ENCODE measurements around the gene PLPP1. TPM values are rescaled to one million over a fixed set of nuclear protein-coding genes. Genes with fewer than 3 reads are reported as not detected.

PLPP1 gene
- total RNA-seq, 1 donor from 2014 or later = 23.9 TPM

DNA sequence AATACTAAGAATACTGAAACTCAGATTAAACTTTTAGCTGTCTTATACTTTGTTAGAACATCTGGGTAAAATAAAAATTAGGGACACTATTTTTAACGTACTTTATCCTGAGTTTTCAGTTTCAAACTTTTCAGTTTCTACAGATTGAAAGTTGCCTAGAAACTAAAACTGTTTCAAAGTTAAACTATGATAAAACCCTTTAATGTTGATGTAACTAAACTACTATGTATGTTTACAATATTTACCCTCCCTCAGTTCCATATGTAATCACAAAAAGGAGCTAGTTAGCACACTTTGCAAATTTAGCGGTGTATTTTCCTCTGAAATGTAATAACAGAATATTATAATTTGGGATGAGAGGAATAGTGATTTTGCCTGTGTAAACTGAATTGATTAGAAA, 121.1 kb downstream of the PLPP1 start:
- H2AFZ ChIP-seq (replicated peaks) = no peak overlapping the region
- H3K9me3 Mint-ChIP-seq = no peaks in the 10 kb centered on the region
- H3K4me2 ChIP-seq = no peak overlapping the region

GRCh38 chr5:55411876-55412275, 122.9 kb downstream of the PLPP1 start:
- TF ChIP-seq EZH2 (IDR thresholded peaks at IDR 0.05) = no peak
- TF ChIP-seq CTCF (IDR thresholded peaks at IDR 0.05) = no peak
- no peak for TF ChIP-seq EZH2phosphoT487 (IDR thresholded peaks at IDR 0.05)
- DNase-seq (ENCODE audit: low spot score) = no peak
- Histone ChIP-seq H3K9ac (no peak overlapping the region), H3K79me2 (ENCODE audit: low read depth) (no peaks in the 10 kb centered on the region), H3K27me3 (no peaks in the 10 kb centered on the region), H3K9me3 (ENCODE audit: low read depth) (no peaks in the 10 kb centered on the region), H3K36me3 (peaks cover 37% of the 10 kb centered on the region), H2AFZ (replicated peaks) (no peak overlapping the region), H3F3A (ENCODE audit: low read depth) (no peaks in the 10 kb centered on the region), H3K4me1 (no peaks in the 10 kb centered on the region), H3K27ac (no peak overlapping the region), H4K20me1 (ENCODE audit: low read depth) (no peaks in the 10 kb centered on the region), H3K4me3 (no peak overlapping the region), H3K4me2 (no peak overlapping the region)
- Mint-ChIP-seq H3K4me1 (no peaks in the 10 kb centered on the region), H3K27ac (no peak overlapping the region), H3K36me3 (peaks cover 14% of the 10 kb centered on the region), H3K9me3 (no peaks in the 10 kb centered on the region), H3K27me3 (ENCODE audit: insufficient read depth, low read depth) (no peaks in the 10 kb centered on the region), H3K4me3 (no peak overlapping the region)

More for the DNA sequence above, 121.1 kb downstream of the PLPP1 start:
- Mint-ChIP-seq H3K27ac (no peak overlapping the region), H3K36me3 (peaks cover 11% of the 10 kb centered on the region), H3K4me3 (no peak overlapping the region), H3K4me1 (no peaks in the 10 kb centered on the region), H3K27me3 (ENCODE audit: insufficient read depth, low read depth) (no peaks in the 10 kb centered on the region)
- TF ChIP-seq EZH2 (IDR thresholded peaks at IDR 0.05) (no peak), CTCF (IDR thresholded peaks at IDR 0.05) (no peak), EZH2phosphoT487 (IDR thresholded peaks at IDR 0.05) (no peak)
- Histone ChIP-seq H3K79me2 (ENCODE audit: low read depth) (no peaks in the 10 kb centered on the region), H3K27me3 (no peaks in the 10 kb centered on the region), H3K4me3 (no peak overlapping the region), H3K9ac (no peak overlapping the region), H4K20me1 (ENCODE audit: low read depth) (no peaks in the 10 kb centered on the region), H3K9me3 (ENCODE audit: low read depth) (no peaks in the 10 kb centered on the region), H3K4me1 (no peaks in the 10 kb centered on the region), H3K36me3 (peaks cover 32% of the 10 kb centered on the region), H3F3A (ENCODE audit: low read depth) (no peaks in the 10 kb centered on the region), H3K27ac (no peak overlapping the region)
- DNase-seq (ENCODE audit: low spot score) = no peak

GRCh38 chr5:55410845-55411244, 123.9 kb downstream of the PLPP1 start:
- Histone ChIP-seq H3K36me3 (peaks cover 37% of the 10 kb centered on the region), H3K4me2 (no peak overlapping the region), H3K9me3 (ENCODE audit: low read depth) (no peaks in the 10 kb centered on the region), H4K20me1 (ENCODE audit: low read depth) (no peaks in the 10 kb centered on the region), H3K4me1 (no peaks in the 10 kb centered on the region), H3K27me3 (no peaks in the 10 kb centered on the region), H3K4me3 (no peak overlapping the region), H3K79me2 (ENCODE audit: low read depth) (no peaks in the 10 kb centered on the region), H2AFZ (replicated peaks) (no peak overlapping the region), H3F3A (ENCODE audit: low read depth) (peaks cover 6% of the 10 kb centered on the region), H3K27ac (no peak overlapping the region), H3K9ac (no peak overlapping the region)
- peaks cover 14% of the 10 kb centered on the region for H3K36me3 Mint-ChIP-seq
- H3K27me3 Mint-ChIP-seq (ENCODE audit: insufficient read depth, low read depth) = no peaks in the 10 kb centered on the region
- H3K4me3 Mint-ChIP-seq = no peak overlapping the region
- no peak for DNase-seq (ENCODE audit: low spot score)
- H3K27ac Mint-ChIP-seq = no peak overlapping the region
- TF ChIP-seq EZH2phosphoT487 (IDR thresholded peaks at IDR 0.05) (no peak), EZH2 (IDR thresholded peaks at IDR 0.05) (no peak), CTCF (IDR thresholded peaks at IDR 0.05) (no peak)
- no peaks in the 10 kb centered on the region for H3K4me1 Mint-ChIP-seq
- H3K9me3 Mint-ChIP-seq = no peaks in the 10 kb centered on the region
